ENCODE measurements around the gene TMEM117.

GRCh38 chr12:43935581-43935980, 99.7 kb downstream of the TMEM117 start:
- TF ChIP-seq, protein P1, sequence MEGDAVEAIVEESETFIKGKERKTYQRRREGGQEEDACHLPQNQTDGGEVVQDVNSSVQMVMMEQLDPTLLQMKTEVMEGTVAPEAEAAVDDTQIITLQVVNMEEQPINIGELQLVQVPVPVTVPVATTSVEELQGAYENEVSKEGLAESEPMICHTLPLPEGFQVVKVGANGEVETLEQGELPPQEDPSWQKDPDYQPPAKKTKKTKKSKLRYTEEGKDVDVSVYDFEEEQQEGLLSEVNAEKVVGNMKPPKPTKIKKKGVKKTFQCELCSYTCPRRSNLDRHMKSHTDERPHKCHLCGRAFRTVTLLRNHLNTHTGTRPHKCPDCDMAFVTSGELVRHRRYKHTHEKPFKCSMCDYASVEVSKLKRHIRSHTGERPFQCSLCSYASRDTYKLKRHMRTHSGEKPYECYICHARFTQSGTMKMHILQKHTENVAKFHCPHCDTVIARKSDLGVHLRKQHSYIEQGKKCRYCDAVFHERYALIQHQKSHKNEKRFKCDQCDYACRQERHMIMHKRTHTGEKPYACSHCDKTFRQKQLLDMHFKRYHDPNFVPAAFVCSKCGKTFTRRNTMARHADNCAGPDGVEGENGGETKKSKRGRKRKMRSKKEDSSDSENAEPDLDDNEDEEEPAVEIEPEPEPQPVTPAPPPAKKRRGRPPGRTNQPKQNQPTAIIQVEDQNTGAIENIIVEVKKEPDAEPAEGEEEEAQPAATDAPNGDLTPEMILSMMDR (IDR thresholded peaks at IDR 0.05) = no peak
- no peak for TF ChIP-seq POLR2A (IDR thresholded peaks at IDR 0.05)
